HCT116 (cell line): Measurements from ENCODE around the gene FBXL13. TPM values are rescaled to one million over a fixed set of nuclear protein-coding genes. Genes with fewer than 3 reads are reported as not detected.

Experiments
- ATAC-seq: fragments of 200-7000 bp; cut with Tn5 transposase; 2 replicates; pipeline ENCODE4 v1.9.1; 2020; ENCODE audit warnings: mild to moderate bottlenecking, moderate library complexity
- BruUV-seq: library from RNA; stranded (reverse); fragments of 400-500 nt; replicated peaks from 2 replicates; lab custom pipeline; 2021; lab: Mats Ljungman, UMichigan
- CTCF ChIA-PET: fragments of 300-600 bp; sonication (Branson Sonifier 250); formaldehyde crosslinking; loops from one replicate; lab custom pipeline; 2021; ENCODE audit warnings: antibody characterized with exemption; lab: Charles Lee
- POLR2A ChIA-PET: fragments of 300-600, 350-600 bp; sonication (Branson Sonifier 250); formaldehyde crosslinking; loops from one replicate; lab custom pipeline; 2021; ENCODE audit warnings: antibody characterized with exemption; lab: Charles Lee
- RAD21 ChIA-PET, 2 experiments: fragments of 300-600 bp; sonication (Branson Sonifier 250); formaldehyde crosslinking; loops; one replicate each; lab custom pipeline; 2023; ENCODE audit warnings: low total read pairs in 2 of 2; ENCODE audit not compliant: uncharacterized antibody in 2 of 2, unreplicated experiment in 2 of 2, low non-redundant PET in 1 of 2; lab: Charles Lee
- DNase-seq: peaks from one replicate; pipeline ENCODE4 v3.0.0-alpha.2; 2010; ENCODE audit warnings: low read depth, low spot score
- H2AFZ ChIP-seq: fragments of 200-600 bp; shearing (Covaris generic), sonication (generic); 2 replicates; pipeline ENCODE4 v1.6.1; 2017; ENCODE audit warnings: low read depth, mixed run types, mixed read lengths, antibody characterized with exemption, low read length; ENCODE audit not compliant: poor library complexity, severe bottlenecking
- H3K27ac ChIP-seq: 2 replicates; pipeline ENCODE4 v1.5.1; 2012; ENCODE audit warnings: low read depth, low read length
- H3K27me3 ChIP-seq: fragments of 200-600 bp; sonication (generic); 2 replicates; pipeline ENCODE4 v1.6.1; 2016; ENCODE audit warnings: mixed run types, low read length, mixed read lengths; ENCODE audit not compliant: insufficient read depth
- H3K36me3 ChIP-seq, 2 experiments: fragments of 200-500 bp in 1 of 2; fragments of 200-600 bp in 1 of 2; sonication (Bioruptor generic) in 1 of 2; sonication (generic) in 1 of 2; 2 replicates each; pipeline versions ENCODE4 v1.5.1 to v1.6.1; 2014 to 2016; ENCODE audit warnings: low read length in 2 of 2, inconsistent platforms in 1 of 2, mixed read lengths in 1 of 2, mixed run types in 1 of 2; ENCODE audit not compliant: insufficient read depth in 2 of 2, control insufficient read depth in 1 of 2
- H3K4me1 ChIP-seq, 2 experiments: fragments of 200-600 bp in 1 of 2; sonication (generic) in 1 of 2; 2 replicates each; pipeline versions ENCODE4 v1.5.1 to v1.6.1; 2012 to 2017; ENCODE audit warnings: low read length in 2 of 2, inconsistent platforms in 1 of 2, mild to moderate bottlenecking in 1 of 2, mixed read lengths in 1 of 2, mixed run types in 1 of 2, moderate library complexity in 1 of 2; ENCODE audit not compliant: insufficient read depth in 2 of 2, control insufficient read depth in 1 of 2
- H3K4me2 ChIP-seq: fragments of 200-600 bp; sonication (generic); 2 replicates; pipeline ENCODE4 v1.6.1; 2017; ENCODE audit warnings: mixed run types, low read length, mixed read lengths
- H3K4me3 ChIP-seq, 2 experiments: fragments of 200-600 bp in 1 of 2; sonication (generic) in 1 of 2; replicated peaks in 1 of 2; 2 replicates each; pipeline ENCODE4 v1.5.1; 2011 to 2016; ENCODE audit warnings: low read length in 2 of 2, control low read depth in 1 of 2, low read depth in 1 of 2, mild to moderate bottlenecking in 1 of 2, mixed read lengths in 1 of 2, mixed run types in 1 of 2
- H3K79me2 ChIP-seq: fragments of 200-600 bp; sonication (generic); 2 replicates; pipeline ENCODE4 v1.6.1; 2017; ENCODE audit warnings: mild to moderate bottlenecking, mixed run types, low read length, moderate library complexity, mixed read lengths; ENCODE audit not compliant: insufficient read depth
- H3K9ac ChIP-seq: fragments of 200-600 bp; sonication (generic); 2 replicates; pipeline ENCODE4 v1.6.1; 2016; ENCODE audit warnings: low read length, mixed read lengths
- H3K9me2 ChIP-seq: fragments of 200-600 bp; sonication (generic), shearing (Covaris generic); 2 replicates; pipeline ENCODE4 v1.6.1; 2017; ENCODE audit warnings: mixed run types, mild to moderate bottlenecking, moderate library complexity; ENCODE audit not compliant: insufficient read depth
- H3K9me3 ChIP-seq, 2 experiments: fragments of 200-500 bp in 1 of 2; fragments of 200-600 bp in 1 of 2; sonication (Bioruptor generic) in 1 of 2; sonication (generic) in 1 of 2; 2 replicates each; pipeline ENCODE4 v1.6.1; 2014 to 2017; ENCODE audit warnings: low read length in 2 of 2, mixed read lengths in 2 of 2, inconsistent platforms in 1 of 2, low read depth in 1 of 2, mild to moderate bottlenecking in 1 of 2, mixed run types in 1 of 2, moderate library complexity in 1 of 2; ENCODE audit not compliant: control insufficient read depth in 1 of 2, insufficient read depth in 1 of 2
- H4K20me1 ChIP-seq: fragments of 200-600 bp; sonication (generic), shearing (Covaris generic); 2 replicates; pipeline ENCODE4 v1.6.1; 2017; ENCODE audit warnings: mixed run types, mild to moderate bottlenecking, moderate library complexity; ENCODE audit not compliant: insufficient read depth
- CEBPB ChIP-seq: IDR thresholded peaks from 2 replicates; pipeline ENCODE4 v1.6.1; 2012; ENCODE audit warnings: low read depth
- EZH2 ChIP-seq: fragments of 200-600 bp; sonication (generic); IDR thresholded peaks from 2 replicates; pipeline ENCODE4 v1.6.1; 2017; ENCODE audit warnings: antibody characterized with exemption, mixed run types
- EZH2phosphoT487 ChIP-seq: fragments of 200-600 bp; IDR thresholded peaks from 2 replicates; pipeline ENCODE4 v1.6.1; 2018; ENCODE audit warnings: antibody characterized with exemption, borderline replicate concordance
- SRF ChIP-seq: IDR thresholded peaks from 2 replicates; pipeline ENCODE4 v1.6.1; 2012; ENCODE audit warnings: low read depth
- intact Hi-C: fragments of 100-400 bp; cut with micrococcal nuclease; formaldehyde crosslinking; loops from 2 replicates; pipeline ENCODE4 v1.10.0; 2022
- total RNA-seq: library from RNA; stranded (reverse); gene quantifications from one replicate; pipeline ENCODE4 v1.2.1, GENCODE V29; 2021; ENCODE audit not compliant: unreplicated experiment
- TF ChIP-seq, protein P1 (sequence below), 3 experiments: fragments of 200-600 bp in 1 of 3; sonication (generic) in 1 of 3; IDR thresholded peaks in 2 of 3; conservative IDR thresholded peaks in 1 of 3; 2 replicates each; pipeline ENCODE4 v1.5.1; 2012 to 2017; ENCODE audit warnings: low read depth in 2 of 3, low read length in 2 of 3, antibody characterized with exemption in 1 of 3, borderline replicate concordance in 1 of 3, control low read depth in 1 of 3, mild to moderate bottlenecking in 1 of 3, mixed read lengths in 1 of 3, mixed run types in 1 of 3, moderate library complexity in 1 of 3; ENCODE audit not compliant: insufficient read depth in 1 of 3
- TF ChIP-seq, protein P2 (sequence below): IDR thresholded peaks from 2 replicates; pipeline ENCODE4 v1.6.1; 2012

Gene FBXL13
- total RNA-seq, 1 experiment from 2014 or later: 1.0 TPM

DNA sequence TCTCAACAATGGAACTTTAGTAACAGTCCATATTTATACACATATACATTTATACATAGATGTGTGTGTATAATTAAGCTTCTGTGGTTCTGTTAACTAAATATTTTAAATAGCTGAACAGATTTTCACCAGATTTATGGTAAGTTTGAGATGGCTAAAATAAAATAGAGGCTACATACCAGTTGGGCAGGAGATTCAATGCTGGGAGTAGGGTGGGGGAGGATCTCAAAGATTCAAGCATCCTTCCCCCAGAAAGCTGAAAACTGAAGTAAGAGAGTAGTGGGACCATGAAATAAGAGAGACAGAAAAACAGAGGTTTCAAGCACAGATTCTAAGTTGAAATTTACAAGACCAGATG, 147.8 kb downstream of the FBXL13 start:
- intact Hi-C loops: no loop called here
- no peaks in the 10 kb centered on the region for H4K20me1 ChIP-seq
- H3K79me2 ChIP-seq: no peaks in the 10 kb centered on the region
- no peak overlapping the region for H3K27ac ChIP-seq
- ChIA-PET POLR2A (no interaction called here), CTCF (interaction anchor here (1.2 kb wide), 1 partner anchor 9 kb away, joined by 4 read pairs; no protein-coding TSS in a partner anchor), RAD21 (interaction anchor here in 1 of 2 experiments (0.6 kb wide), 1 partner anchor 135 kb away, joined by 3 read pairs; no protein-coding TSS in a partner anchor)
- 0 out of 2 replicates have a peak overlapping the region, but pooled peaks have one; percentile 11 for H3K4me2 ChIP-seq
- DNase-seq: no peak
- peaks cover 2 to 14% of the 10 kb centered on the region in 2 experiments; a peak in 1 of 4 replicates for H3K4me1 ChIP-seq
- no peak overlapping the region for H3K4me3 ChIP-seq
- no peak for ATAC-seq
- no peaks in the 10 kb centered on the region for H3K9me2 ChIP-seq
- BruUV-seq: no TSS peak
- no peak overlapping the region for H3K9ac ChIP-seq
- H3K36me3 ChIP-seq: no peaks in the 10 kb centered on the region
- H3K27me3 ChIP-seq: no peaks in the 10 kb centered on the region
- no peaks in the 10 kb centered on the region for H3K9me3 ChIP-seq
- TF ChIP-seq SRF (no peak), EZH2 (no peak)
- TF ChIP-seq, protein P1, sequence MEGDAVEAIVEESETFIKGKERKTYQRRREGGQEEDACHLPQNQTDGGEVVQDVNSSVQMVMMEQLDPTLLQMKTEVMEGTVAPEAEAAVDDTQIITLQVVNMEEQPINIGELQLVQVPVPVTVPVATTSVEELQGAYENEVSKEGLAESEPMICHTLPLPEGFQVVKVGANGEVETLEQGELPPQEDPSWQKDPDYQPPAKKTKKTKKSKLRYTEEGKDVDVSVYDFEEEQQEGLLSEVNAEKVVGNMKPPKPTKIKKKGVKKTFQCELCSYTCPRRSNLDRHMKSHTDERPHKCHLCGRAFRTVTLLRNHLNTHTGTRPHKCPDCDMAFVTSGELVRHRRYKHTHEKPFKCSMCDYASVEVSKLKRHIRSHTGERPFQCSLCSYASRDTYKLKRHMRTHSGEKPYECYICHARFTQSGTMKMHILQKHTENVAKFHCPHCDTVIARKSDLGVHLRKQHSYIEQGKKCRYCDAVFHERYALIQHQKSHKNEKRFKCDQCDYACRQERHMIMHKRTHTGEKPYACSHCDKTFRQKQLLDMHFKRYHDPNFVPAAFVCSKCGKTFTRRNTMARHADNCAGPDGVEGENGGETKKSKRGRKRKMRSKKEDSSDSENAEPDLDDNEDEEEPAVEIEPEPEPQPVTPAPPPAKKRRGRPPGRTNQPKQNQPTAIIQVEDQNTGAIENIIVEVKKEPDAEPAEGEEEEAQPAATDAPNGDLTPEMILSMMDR (IDR thresholded peaks at IDR 0.05 in 2 of 3, conservative IDR thresholded peaks at IDR 0.05 in 1 of 3; ENCODE audit: borderline replicate concordance in 1 of 3, insufficient read depth in 1 of 3, low read depth in 2 of 3, low read length in 2 of 3): no peak
- TF ChIP-seq, protein P2, sequence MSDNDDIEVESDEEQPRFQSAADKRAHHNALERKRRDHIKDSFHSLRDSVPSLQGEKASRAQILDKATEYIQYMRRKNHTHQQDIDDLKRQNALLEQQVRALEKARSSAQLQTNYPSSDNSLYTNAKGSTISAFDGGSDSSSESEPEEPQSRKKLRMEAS: no peak
- H2AFZ ChIP-seq: no peak overlapping the region

DNA sequence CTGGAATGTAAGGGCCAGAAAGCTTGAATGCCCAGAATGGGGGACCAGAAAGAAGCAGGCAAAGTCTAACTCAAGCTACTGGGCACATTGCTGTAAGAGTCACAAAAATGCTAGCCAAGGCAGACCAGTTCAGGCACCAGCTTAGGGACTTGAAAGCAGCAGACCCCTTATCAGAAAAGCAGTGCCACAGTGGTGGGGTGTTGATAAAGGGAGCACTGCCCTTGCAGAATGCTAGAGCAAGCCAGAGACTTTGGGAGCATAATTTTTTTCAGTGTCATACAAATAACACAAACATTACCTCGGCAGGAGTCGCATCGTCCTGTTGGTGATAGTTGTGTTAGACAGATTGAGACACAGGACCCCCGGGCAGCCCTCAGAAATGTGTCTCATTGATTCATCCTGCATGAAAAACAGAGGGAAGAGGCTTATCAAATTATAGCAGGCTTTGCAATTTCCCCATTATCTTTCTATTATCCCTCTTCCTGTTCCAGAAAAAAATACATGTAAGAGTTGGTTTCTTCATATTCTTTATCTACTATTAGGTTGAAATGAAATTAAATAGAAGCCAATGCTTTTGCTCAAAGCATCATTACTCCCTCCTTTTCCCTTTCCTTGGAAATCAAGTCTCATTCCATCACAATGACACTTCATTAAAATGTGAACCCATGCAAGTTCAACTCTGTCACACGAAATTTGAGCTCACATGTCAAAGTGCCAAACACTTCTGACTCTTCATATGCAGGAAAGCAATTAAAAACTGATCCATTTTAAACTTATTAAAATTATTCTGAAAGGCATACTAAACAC, 148.4 kb downstream of the FBXL13 start:
- no peaks in the 10 kb centered on the region for H3K36me3 ChIP-seq
- DNase-seq (no peak), ATAC-seq (no peak)
- no peaks in the 10 kb centered on the region for H4K20me1 ChIP-seq
- no peak overlapping the region for H3K27ac ChIP-seq
- intact Hi-C loops: no loop called here
- no peak overlapping the region for H3K4me2 ChIP-seq
- peaks cover 2 to 14% of the 10 kb centered on the region in 2 experiments; a peak in 1 of 4 replicates for H3K4me1 ChIP-seq
- POLR2A ChIA-PET: no interaction called here
- CTCF ChIA-PET: interaction anchor here (1.2 kb wide), 1 partner anchor 8 kb away, joined by 4 read pairs; no protein-coding TSS in a partner anchor
- RAD21 ChIA-PET: no interaction called here
- no peak for TF ChIP-seq CEBPB
- no peak for TF ChIP-seq EZH2phosphoT487
- H3K9me3 ChIP-seq: no peaks in the 10 kb centered on the region
- no peaks in the 10 kb centered on the region for H3K27me3 ChIP-seq
- H2AFZ ChIP-seq: no peak overlapping the region
- H3K4me3 ChIP-seq: no peak overlapping the region
- no peaks in the 10 kb centered on the region for H3K9me2 ChIP-seq
- BruUV-seq: no TSS peak
- H3K9ac ChIP-seq: no peak overlapping the region
- no peaks in the 10 kb centered on the region for H3K79me2 ChIP-seq
